HepG2 (cell line): ENCODE measurements around the gene CTNNBIP1. TPM values are rescaled to one million over a fixed set of nuclear protein-coding genes. Genes with fewer than 3 reads are reported as not detected.
A peak's percentile ranks its signal among the peaks of the same experiment; 100 is the strongest.

Source experiments
- BHLHE40 ChIP-seq: IDR thresholded peaks from 2 replicates; pipeline ENCODE4 v1.6.1; 2011; ENCODE audit warnings: low read length, improper control_type of control experiment
- HMG20B ChIP-seq: conservative IDR thresholded peaks from 2 replicates; pipeline ENCODE4 v1.6.1; 2016; ENCODE audit warnings: missing genetic modification reagents, missing compliant biosample characterization
- LCORL ChIP-seq, 2 experiments: fragments of 450-650 bp in 1 of 2; sonication (generic) in 1 of 2; formaldehyde crosslinking in 1 of 2; IDR thresholded peaks; 2 replicates each; pipeline versions ENCODE4 v1.5.0 to v1.6.1; 2017 to 2020; ENCODE audit warnings: antibody characterized with exemption in 1 of 2, missing genetic modification reagents in 1 of 2
- NAIF1 ChIP-seq: sonication (generic); formaldehyde crosslinking; IDR thresholded peaks from 2 replicates; pipeline ENCODE4 v1.5.0; 2020; ENCODE audit warnings: mild to moderate bottlenecking, missing genetic modification reagents, borderline replicate concordance
- NFRKB ChIP-seq: fragments of 450-650 bp; IDR thresholded peaks from 2 replicates; pipeline ENCODE4 v1.6.1; 2017
- NR1H2 ChIP-seq: sonication (generic); formaldehyde crosslinking; IDR thresholded peaks from 2 replicates; pipeline ENCODE4 v1.8.1; 2022; ENCODE audit warnings: low read depth, missing genetic modification reagents, borderline replicate concordance
- RFX3 ChIP-seq: IDR thresholded peaks from 2 replicates; pipeline ENCODE4 v1.6.1; 2016; ENCODE audit warnings: missing biosample characterization, missing genetic modification reagents
- RFX5 ChIP-seq: IDR thresholded peaks from 2 replicates; pipeline ENCODE4 v1.6.1; 2011; ENCODE audit warnings: low read depth, low read length, improper control_type of control experiment
- SATB2 ChIP-seq: sonication (generic); formaldehyde crosslinking; IDR thresholded peaks from 2 replicates; pipeline ENCODE4 v1.5.0; 2020; ENCODE audit warnings: missing genetic modification reagents
- ZFP37 ChIP-seq: sonication (generic); formaldehyde crosslinking; IDR thresholded peaks from 2 replicates; pipeline ENCODE4 v1.4.0; 2020; ENCODE audit warnings: missing genetic modification reagents, borderline replicate concordance
- ZFY ChIP-seq: sonication (generic); formaldehyde crosslinking; IDR thresholded peaks from 2 replicates; pipeline ENCODE4 v1.4.0; 2020; ENCODE audit warnings: missing genetic modification reagents
- ZNF556 ChIP-seq: sonication (generic); formaldehyde crosslinking; IDR thresholded peaks from 2 replicates; pipeline ENCODE4 v1.4.0; 2020; ENCODE audit warnings: mild to moderate bottlenecking, missing genetic modification reagents, borderline replicate concordance
- ZNF564 ChIP-seq: sonication (generic); formaldehyde crosslinking; IDR thresholded peaks from 2 replicates; pipeline ENCODE4 v1.8.1; 2023; ENCODE audit warnings: mild to moderate bottlenecking, missing genetic modification reagents
- ZNF766 ChIP-seq: sonication (generic); formaldehyde crosslinking; IDR thresholded peaks from 2 replicates; pipeline ENCODE4 v1.5.0; 2020; ENCODE audit warnings: missing genetic modification reagents, borderline replicate concordance
- ZNF841 ChIP-seq: sonication (generic); formaldehyde crosslinking; IDR thresholded peaks from 2 replicates; pipeline ENCODE4 v1.8.1; 2023; ENCODE audit warnings: missing genetic modification reagents, borderline replicate concordance
- polyA plus RNA-seq, 8 experiments: library from polyadenylated mRNA; depleted of rRNA in 3 of 8; stranded (reverse) in 7 of 8; unstranded in 1 of 8; fragments of >200 nt; fragmentation: Illumina TruSeq in 4 of 8; extraction: Trizol in 4 of 8; gene quantifications; 2 replicates each; pipeline versions ENCODE4 v1.2.1 to v1.2.3, GENCODE V29; 2011 to 2016; ENCODE audit warnings: low read depth in 4 of 8, missing spikeins in 1 of 8, mixed read lengths in 1 of 8; ENCODE audit not compliant: insufficient read depth in 1 of 8
- total RNA-seq, 5 experiments: library from RNA; depleted of rRNA; stranded (reverse); fragments of >200 nt; fragmentation: Illumina TruSeq; extraction: Trizol; gene quantifications; 2 replicates each; pipeline ENCODE4 v1.2.3, GENCODE V29; 2016; ENCODE audit warnings: low read depth in 1 of 5
- TF ChIP-seq, protein P1 (sequence below): sonication (generic); formaldehyde crosslinking; IDR thresholded peaks from 2 replicates; pipeline ENCODE4 v1.4.0; 2020; ENCODE audit warnings: missing genetic modification reagents
- TF ChIP-seq, protein P2 (sequence below): sonication (generic); formaldehyde crosslinking; IDR thresholded peaks from 2 replicates; pipeline ENCODE4 v1.8.1; 2023; ENCODE audit warnings: mild to moderate bottlenecking, inconsistent platforms, moderate library complexity, missing genetic modification reagents, borderline replicate concordance
- TF ChIP-seq, protein P3 (sequence below): sonication (generic); formaldehyde crosslinking; IDR thresholded peaks from 2 replicates; pipeline ENCODE4 v1.4.0; 2020; ENCODE audit warnings: mild to moderate bottlenecking, missing genetic modification reagents
- TF ChIP-seq, protein P4 (sequence below): sonication (generic); formaldehyde crosslinking; IDR thresholded peaks from 2 replicates; pipeline ENCODE4 v1.5.0; 2020; ENCODE audit warnings: mild to moderate bottlenecking, missing genetic modification reagents, moderate library complexity

CTNNBIP1 gene
- total and polyA plus RNA-seq, 2 of the 13 experiments (the other 11 are each of a cell fraction or from before 2014, with no cell fraction given), result 71.7 to 83.0 TPM

DNA sequence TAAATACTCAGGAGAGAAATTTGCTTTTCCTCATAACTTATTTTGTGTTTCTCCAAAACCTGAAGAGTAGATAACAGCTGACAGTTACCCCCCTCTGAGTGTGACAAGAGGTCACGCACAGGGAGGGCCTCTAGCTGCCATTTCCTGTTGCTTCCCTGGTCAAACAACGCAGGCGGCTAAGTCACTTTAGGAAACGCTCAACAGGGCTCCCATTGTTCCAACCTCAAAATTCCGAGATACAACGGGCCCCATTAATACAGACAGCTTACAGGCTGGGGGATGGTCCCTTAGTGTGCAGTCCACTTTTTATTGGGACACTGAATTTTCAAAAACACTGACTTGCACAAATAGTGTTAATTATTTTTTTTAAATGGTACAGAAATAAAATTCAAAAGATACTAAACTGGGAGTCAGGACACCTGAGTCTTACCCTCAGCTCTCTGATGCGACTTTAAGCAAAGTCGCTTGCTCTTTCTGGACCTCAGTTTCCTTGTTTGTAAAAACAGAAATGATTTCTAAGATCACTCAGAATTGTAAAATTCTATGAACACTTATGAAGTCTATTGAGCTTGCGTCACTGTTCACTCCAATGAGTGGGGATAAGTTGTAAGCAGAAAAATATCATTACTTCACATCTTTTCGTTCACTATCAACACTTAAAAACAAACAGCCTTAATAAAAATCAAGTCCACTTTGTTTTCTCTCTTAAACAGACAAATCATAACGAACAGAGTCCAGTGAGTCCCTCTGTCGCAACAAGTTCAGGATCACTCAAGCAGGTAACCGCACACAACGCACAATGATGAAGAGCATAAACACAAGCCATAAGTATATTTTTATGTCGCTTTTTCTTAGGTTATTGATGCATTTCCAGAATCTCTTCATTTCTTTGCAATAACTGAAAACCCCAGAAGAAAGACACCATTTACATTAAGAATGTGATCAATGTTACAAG is 19.6 kb upstream of the CTNNBIP1 start (continued):
- no peak for TF ChIP-seq BHLHE40
- TF ChIP-seq NFRKB, result no peak
- TF ChIP-seq, protein P1, sequence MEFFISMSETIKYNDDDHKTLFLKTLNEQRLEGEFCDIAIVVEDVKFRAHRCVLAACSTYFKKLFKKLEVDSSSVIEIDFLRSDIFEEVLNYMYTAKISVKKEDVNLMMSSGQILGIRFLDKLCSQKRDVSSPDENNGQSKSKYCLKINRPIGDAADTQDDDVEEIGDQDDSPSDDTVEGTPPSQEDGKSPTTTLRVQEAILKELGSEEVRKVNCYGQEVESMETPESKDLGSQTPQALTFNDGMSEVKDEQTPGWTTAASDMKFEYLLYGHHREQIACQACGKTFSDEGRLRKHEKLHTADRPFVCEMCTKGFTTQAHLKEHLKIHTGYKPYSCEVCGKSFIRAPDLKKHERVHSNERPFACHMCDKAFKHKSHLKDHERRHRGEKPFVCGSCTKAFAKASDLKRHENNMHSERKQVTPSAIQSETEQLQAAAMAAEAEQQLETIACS (CRISPR knock-in tag), result no peak
- TF ChIP-seq, protein P2, sequence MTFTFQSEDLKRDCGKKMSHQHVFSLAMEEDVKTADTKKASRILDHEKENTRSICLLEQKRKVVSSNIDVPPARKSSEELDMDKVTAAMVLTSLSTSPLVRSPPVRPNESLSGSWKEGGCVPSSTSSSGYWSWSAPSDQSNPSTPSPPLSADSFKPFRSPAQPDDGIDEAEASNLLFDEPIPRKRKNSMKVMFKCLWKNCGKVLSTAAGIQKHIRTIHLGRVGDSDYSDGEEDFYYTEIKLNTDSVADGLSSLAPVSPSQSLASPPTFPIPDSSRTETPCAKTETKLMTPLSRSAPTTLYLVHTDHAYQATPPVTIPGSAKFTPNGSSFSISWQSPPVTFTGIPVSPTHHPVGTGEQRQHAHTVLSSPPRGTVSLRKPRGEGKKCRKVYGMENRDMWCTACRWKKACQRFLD (CRISPR knock-in tag), result no peak
- no peak for TF ChIP-seq ZFP37
- TF ChIP-seq LCORL (IDR thresholded peaks at IDR 0.05), result peak; percentile 65; the same call in 1 of the 2 replicates
- TF ChIP-seq LCORL (CRISPR knock-in tag; IDR thresholded peaks at IDR 0.05), result peak; percentile 84
- TF ChIP-seq, protein P3, sequence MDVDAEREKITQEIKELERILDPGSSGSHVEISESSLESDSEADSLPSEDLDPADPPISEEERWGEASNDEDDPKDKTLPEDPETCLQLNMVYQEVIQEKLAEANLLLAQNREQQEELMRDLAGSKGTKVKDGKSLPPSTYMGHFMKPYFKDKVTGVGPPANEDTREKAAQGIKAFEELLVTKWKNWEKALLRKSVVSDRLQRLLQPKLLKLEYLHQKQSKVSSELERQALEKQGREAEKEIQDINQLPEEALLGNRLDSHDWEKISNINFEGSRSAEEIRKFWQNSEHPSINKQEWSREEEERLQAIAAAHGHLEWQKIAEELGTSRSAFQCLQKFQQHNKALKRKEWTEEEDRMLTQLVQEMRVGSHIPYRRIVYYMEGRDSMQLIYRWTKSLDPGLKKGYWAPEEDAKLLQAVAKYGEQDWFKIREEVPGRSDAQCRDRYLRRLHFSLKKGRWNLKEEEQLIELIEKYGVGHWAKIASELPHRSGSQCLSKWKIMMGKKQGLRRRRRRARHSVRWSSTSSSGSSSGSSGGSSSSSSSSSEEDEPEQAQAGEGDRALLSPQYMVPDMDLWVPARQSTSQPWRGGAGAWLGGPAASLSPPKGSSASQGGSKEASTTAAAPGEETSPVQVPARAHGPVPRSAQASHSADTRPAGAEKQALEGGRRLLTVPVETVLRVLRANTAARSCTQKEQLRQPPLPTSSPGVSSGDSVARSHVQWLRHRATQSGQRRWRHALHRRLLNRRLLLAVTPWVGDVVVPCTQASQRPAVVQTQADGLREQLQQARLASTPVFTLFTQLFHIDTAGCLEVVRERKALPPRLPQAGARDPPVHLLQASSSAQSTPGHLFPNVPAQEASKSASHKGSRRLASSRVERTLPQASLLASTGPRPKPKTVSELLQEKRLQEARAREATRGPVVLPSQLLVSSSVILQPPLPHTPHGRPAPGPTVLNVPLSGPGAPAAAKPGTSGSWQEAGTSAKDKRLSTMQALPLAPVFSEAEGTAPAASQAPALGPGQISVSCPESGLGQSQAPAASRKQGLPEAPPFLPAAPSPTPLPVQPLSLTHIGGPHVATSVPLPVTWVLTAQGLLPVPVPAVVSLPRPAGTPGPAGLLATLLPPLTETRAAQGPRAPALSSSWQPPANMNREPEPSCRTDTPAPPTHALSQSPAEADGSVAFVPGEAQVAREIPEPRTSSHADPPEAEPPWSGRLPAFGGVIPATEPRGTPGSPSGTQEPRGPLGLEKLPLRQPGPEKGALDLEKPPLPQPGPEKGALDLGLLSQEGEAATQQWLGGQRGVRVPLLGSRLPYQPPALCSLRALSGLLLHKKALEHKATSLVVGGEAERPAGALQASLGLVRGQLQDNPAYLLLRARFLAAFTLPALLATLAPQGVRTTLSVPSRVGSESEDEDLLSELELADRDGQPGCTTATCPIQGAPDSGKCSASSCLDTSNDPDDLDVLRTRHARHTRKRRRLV, result peak; percentile 56; the same call in 1 of the 2 replicates
- TF ChIP-seq, protein P4, sequence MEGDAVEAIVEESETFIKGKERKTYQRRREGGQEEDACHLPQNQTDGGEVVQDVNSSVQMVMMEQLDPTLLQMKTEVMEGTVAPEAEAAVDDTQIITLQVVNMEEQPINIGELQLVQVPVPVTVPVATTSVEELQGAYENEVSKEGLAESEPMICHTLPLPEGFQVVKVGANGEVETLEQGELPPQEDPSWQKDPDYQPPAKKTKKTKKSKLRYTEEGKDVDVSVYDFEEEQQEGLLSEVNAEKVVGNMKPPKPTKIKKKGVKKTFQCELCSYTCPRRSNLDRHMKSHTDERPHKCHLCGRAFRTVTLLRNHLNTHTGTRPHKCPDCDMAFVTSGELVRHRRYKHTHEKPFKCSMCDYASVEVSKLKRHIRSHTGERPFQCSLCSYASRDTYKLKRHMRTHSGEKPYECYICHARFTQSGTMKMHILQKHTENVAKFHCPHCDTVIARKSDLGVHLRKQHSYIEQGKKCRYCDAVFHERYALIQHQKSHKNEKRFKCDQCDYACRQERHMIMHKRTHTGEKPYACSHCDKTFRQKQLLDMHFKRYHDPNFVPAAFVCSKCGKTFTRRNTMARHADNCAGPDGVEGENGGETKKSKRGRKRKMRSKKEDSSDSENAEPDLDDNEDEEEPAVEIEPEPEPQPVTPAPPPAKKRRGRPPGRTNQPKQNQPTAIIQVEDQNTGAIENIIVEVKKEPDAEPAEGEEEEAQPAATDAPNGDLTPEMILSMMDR (CRISPR knock-in tag), result peak; percentile 26; the same call in 1 of the 2 replicates
- TF ChIP-seq ZNF841, result no peak
- peak; percentile 52; the same call in 1 of the 2 replicates for TF ChIP-seq ZNF766 (CRISPR knock-in tag)
- no peak for TF ChIP-seq RFX5
- no peak for TF ChIP-seq ZNF564 (CRISPR knock-in tag)
- TF ChIP-seq SATB2, result no peak
- TF ChIP-seq ZNF556 (CRISPR knock-in tag), result 0 out of 2 replicates have a peak, but pooled peaks have one; percentile 49
- TF ChIP-seq ZFY (CRISPR knock-in tag), result peak; percentile 51; the same call in 1 of the 2 replicates
- peak; percentile 54; the same call in 1 of the 2 replicates for TF ChIP-seq HMG20B (CRISPR knock-in tag)
- TF ChIP-seq NAIF1 (CRISPR knock-in tag), result no peak
- no peak for TF ChIP-seq NR1H2
- TF ChIP-seq RFX3 (CRISPR knock-in tag), result no peak
